Measurements from ENCODE around the gene WNT1. TPM values are rescaled to one million over a fixed set of nuclear protein-coding genes. Genes with fewer than 3 reads are reported as not detected.

Gene WNT1
- total RNA-seq, 1 experiment from 2014 or later, result not detected

DNA sequence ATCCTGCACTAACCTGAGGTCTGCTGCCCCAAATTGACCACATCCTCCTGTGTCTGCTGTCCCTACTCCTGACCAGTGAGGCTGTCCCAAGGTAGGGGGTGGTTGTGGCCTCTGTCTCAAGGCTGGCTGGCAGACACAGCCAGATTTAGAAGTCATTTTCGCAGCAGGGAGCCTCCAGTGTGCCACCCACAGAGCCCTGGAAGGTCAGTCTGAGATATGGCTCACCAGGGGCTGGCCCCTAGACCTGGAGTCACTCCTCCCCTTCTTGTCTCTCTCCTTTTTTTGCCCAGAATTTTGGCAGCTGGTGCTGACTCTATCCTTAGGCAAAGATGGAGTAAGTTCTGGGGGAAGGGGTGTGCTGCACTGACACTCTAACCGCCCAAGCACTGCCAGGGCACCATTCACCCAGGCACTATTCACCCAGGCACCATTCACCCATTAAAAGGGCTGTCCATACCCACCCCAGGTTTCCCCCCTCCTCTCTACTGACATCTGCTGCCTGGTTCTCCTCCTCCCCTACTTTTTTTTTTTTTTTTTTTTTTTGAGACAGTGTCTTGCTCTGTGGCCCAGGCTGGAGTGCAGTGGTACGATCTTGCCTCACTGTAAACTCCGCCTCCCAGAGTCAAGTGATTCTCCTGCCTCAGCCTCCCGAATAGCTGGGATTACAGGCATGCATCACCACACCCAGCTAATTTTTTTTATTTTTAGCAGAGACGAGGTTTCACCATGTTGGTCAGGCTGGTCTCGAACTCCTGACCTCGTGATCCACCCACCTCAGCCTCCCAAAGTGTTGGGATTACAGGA is 13.3 kb downstream of the WNT1 start:
- peaks cover 9 to 26% of the 10 kb centered on the region in 2 experiments for H3K4me1 Mint-ChIP-seq
- peaks cover 27% of the 10 kb centered on the region; the same call in 1 of the 2 replicates for H3K27me3 ChIP-seq (ENCODE audit: insufficient read depth, low read length)

More for the DNA sequence above, 13.3 kb downstream of the WNT1 start:
- Histone ChIP-seq H4K20me1 (ENCODE audit: control insufficient read depth, insufficient read depth, insufficient read length) (no peaks in the 10 kb centered on the region), H4K8ac (replicated peaks; ENCODE audit: insufficient read length, low read depth, low read length) (no peak overlapping the region), H3K27ac (ENCODE audit: insufficient read length, low read depth, low read length) (no peak overlapping the region), H3K56ac (ENCODE audit: insufficient read length, low read depth, low read length) (no peak overlapping the region), H3K9me3 (ENCODE audit: control insufficient read depth, low read depth, low read length) (no peaks in the 10 kb centered on the region), H2BK120ac (ENCODE audit: low read depth, low read length, poor library complexity, severe bottlenecking) (no peak overlapping the region), H4K5ac (ENCODE audit: insufficient read length, low read depth, low read length) (no peak overlapping the region), H3K4ac (ENCODE audit: low read depth, low read length) (no peak overlapping the region), H2BK5ac (ENCODE audit: insufficient read length, low read length) (no peak overlapping the region), H2BK15ac (ENCODE audit: low read depth, low read length) (no peak overlapping the region), H4K91ac (ENCODE audit: insufficient read length, low read depth, low read length) (no peak overlapping the region), H3K79me2 (ENCODE audit: insufficient read depth, low read length) (no peaks in the 10 kb centered on the region), H3K18ac (ENCODE audit: insufficient read length, low read depth, low read length) (no peak overlapping the region), H2AFZ (ENCODE audit: low read length) (no peak overlapping the region), H2AK5ac (ENCODE audit: insufficient read length, low read length) (no peak overlapping the region), H3K79me1 (ENCODE audit: insufficient read depth, low read depth, low read length, poor library complexity, severe bottlenecking) (no peaks in the 10 kb centered on the region), H2BK20ac (ENCODE audit: low read depth, low read length, poor library complexity, severe bottlenecking) (no peak overlapping the region), H3K23ac (ENCODE audit: insufficient read length, low read depth, low read length) (no peak overlapping the region), H3K14ac (ENCODE audit: insufficient read depth, low read length) (no peak overlapping the region), H3K23me2 (ENCODE audit: insufficient read length, low read depth, low read length, poor library complexity, severe bottlenecking) (no peaks in the 10 kb centered on the region), H3K4me2 (ENCODE audit: insufficient read depth, insufficient read length, low read length) (no peak overlapping the region), H3K4me1 (ENCODE audit: insufficient read depth, low read length) (no peaks in the 10 kb centered on the region), H3K9ac (ENCODE audit: extremely low read depth, insufficient read length, low read length) (no peak overlapping the region), H2BK12ac (ENCODE audit: insufficient read length, low read depth, low read length) (no peak overlapping the region), H3T11ph (ENCODE audit: low read length) (no peak overlapping the region)
- H3K4me3 Mint-ChIP-seq, result no peak overlapping the region
- 0 out of 5 replicates have a peak, but pooled peaks cover 0 to 4% of the 10 kb centered on the region in 2 experiments for H3K9me3 Mint-ChIP-seq
- H3K36me3 Mint-ChIP-seq (ENCODE audit: insufficient read depth in 1 of 3, low read depth in 3 of 3), result no peaks in the 10 kb centered on the region
- no peak overlapping the region for H3K27ac Mint-ChIP-seq
- DNase-seq, result no peak
- TF ChIP-seq, protein P1, sequence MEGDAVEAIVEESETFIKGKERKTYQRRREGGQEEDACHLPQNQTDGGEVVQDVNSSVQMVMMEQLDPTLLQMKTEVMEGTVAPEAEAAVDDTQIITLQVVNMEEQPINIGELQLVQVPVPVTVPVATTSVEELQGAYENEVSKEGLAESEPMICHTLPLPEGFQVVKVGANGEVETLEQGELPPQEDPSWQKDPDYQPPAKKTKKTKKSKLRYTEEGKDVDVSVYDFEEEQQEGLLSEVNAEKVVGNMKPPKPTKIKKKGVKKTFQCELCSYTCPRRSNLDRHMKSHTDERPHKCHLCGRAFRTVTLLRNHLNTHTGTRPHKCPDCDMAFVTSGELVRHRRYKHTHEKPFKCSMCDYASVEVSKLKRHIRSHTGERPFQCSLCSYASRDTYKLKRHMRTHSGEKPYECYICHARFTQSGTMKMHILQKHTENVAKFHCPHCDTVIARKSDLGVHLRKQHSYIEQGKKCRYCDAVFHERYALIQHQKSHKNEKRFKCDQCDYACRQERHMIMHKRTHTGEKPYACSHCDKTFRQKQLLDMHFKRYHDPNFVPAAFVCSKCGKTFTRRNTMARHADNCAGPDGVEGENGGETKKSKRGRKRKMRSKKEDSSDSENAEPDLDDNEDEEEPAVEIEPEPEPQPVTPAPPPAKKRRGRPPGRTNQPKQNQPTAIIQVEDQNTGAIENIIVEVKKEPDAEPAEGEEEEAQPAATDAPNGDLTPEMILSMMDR (conservative IDR thresholded peaks at IDR 0.05), result no peak
- peaks cover 80% of the 10 kb centered on the region for H3K27me3 Mint-ChIP-seq (ENCODE audit: low read depth)
- WGBS (ENCODE audit: extremely low coverage, insufficient read length, low lambda C conversion rate), result no CpG with 5 or more reads among the region's 8 CpGs

Measured in H9 (cell line).